LNCAP (cell line): ENCODE data around the gene GDF15.

Experiments used
- TF ChIP-seq, protein P1 (sequence below): fragments of 450-650 bp; IDR thresholded peaks from 2 replicates; pipeline ENCODE4 v1.5.1; 2017; ENCODE audit warnings: mild to moderate bottlenecking

Gene GDF15

GRCh38 chr19:18392417-18392816 is 6.5 kb downstream of the GDF15 start:
- TF ChIP-seq, protein P1, sequence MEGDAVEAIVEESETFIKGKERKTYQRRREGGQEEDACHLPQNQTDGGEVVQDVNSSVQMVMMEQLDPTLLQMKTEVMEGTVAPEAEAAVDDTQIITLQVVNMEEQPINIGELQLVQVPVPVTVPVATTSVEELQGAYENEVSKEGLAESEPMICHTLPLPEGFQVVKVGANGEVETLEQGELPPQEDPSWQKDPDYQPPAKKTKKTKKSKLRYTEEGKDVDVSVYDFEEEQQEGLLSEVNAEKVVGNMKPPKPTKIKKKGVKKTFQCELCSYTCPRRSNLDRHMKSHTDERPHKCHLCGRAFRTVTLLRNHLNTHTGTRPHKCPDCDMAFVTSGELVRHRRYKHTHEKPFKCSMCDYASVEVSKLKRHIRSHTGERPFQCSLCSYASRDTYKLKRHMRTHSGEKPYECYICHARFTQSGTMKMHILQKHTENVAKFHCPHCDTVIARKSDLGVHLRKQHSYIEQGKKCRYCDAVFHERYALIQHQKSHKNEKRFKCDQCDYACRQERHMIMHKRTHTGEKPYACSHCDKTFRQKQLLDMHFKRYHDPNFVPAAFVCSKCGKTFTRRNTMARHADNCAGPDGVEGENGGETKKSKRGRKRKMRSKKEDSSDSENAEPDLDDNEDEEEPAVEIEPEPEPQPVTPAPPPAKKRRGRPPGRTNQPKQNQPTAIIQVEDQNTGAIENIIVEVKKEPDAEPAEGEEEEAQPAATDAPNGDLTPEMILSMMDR: no peak

- TF ChIP-seq, protein P1: no peak
Measured at GRCh38 chr19:18392926-18393325, 7.0 kb downstream of the GDF15 start.

GRCh38 chr19:18393836-18394235 is 7.9 kb downstream of the GDF15 start:
- TF ChIP-seq, protein P1: no peak

- TF ChIP-seq, protein P1: no peak
Measured at GRCh38 chr19:18396471-18397241, 10.7 kb downstream of the GDF15 start.

DNA sequence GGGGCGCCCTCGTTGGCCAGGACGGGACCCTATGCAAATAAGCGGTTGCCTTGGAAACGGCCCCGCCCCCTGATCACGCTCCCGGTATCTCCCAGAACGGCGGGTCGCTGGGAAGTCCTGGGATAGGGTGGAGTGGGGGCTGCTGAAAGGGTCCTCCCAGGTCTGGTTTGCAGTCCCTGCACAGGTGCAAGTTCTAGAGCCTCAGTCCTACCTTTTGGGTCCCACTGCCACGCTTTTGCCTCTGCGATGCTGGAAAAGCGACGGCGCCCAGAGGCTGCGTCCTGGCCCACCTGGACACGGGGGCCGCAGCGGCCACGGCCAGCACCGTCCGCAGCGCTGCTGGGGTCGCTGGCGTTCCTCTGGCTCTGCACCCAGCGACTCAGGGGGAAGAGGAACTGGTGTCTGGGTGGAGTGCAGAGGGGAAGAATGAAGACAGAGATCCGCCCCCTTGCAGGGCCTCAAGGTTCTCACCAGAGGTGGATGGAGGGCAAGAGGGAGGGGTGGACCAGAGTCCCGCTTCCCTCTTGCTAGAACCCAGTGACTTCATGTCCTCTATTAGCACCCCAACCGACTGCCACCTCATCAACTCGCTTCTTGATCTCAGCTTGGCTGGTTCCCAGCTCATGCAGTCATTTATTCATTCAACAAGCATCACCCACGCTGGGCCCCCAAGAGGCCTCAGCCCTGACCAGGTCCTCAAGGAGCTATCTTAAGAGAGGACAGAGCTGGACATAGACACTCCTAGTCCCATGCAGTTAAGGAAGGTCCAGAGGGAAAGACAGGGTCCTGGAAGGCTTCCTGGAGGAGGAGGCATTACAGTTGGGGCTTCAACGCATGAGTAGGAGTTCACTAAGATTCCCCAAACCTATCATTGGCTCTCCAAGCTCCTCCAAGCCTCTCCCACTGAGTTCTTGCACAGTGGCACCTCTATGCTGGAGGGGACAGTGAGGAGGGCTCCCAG is 11.6 kb downstream of the GDF15 start, which contains the start of gene LRRC25:
TSS of gene LRRC25 (minus strand) at position 381 of the 961 bp plus-strand sequence. CDS start 659 bp downstream, outside the sequence.
- TF ChIP-seq, protein P1: no peak

- TF ChIP-seq, protein P1: no peak
Measured at GRCh38 chr19:18399008-18399407, 13.1 kb downstream of the GDF15 start.

DNA sequence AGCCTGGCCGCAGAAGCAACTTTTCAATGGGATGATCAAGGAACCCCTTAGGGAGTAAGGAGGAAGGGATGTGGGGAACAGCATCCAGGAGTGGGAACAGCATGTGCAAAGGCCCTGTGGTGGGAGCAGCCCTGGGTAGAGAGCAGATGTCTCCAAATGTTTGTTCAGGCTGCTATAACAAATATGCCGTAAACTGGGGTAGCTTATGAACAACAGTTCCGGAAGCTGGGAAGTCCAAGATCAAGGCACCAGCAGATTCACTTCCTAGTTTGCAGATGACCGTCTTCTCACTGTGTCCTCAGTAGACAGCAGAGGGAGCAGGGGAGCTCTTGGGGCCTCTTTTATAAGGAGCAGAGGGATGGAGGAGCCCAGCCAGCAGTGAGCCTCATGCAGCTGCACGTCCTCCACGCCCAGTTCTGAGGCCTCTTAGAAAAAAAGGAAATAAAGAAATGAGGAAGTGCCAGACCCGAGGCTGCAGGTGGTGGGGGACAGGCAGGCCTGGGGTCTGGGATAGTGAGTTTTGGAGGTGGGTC is 15.7 kb downstream of the GDF15 start:
- TF ChIP-seq, protein P1: no peak; the same call in 1 of the 2 replicates
